H1 (cell line): Measurements from ENCODE around the gene FOXE1. TPM values are rescaled to one million over a fixed set of nuclear protein-coding genes. Genes with fewer than 3 reads are reported as not detected.

ENCODE experiments used
- CTCF ChIA-PET: fragments of 300-600 bp; sonication (Branson Sonifier 250); formaldehyde crosslinking; loops from one replicate; lab custom pipeline; 2021; ENCODE audit not compliant: partially characterized antibody; lab: Charles Lee
- POLR2A ChIA-PET: fragments of 300-600 bp; sonication (Branson Sonifier 250); formaldehyde crosslinking; loops from one replicate; lab custom pipeline; 2021; ENCODE audit warnings: inconsistent platforms; ENCODE audit not compliant: partially characterized antibody; lab: Charles Lee
- DNase-seq, 2 experiments: peaks; one replicate each; pipeline versions ENCODE4 v3.0.0 to v3.0.0-alpha.2; 2010 to 2022; ENCODE audit warnings: low spot score in 2 of 2, low read depth in 1 of 2, mixed read lengths in 1 of 2
- FAIRE-seq: peaks from 2 replicates; lab custom pipeline; 2011; peaks lifted over from hg19 to GRCh38; lab: Jason Lieb, UNC
- H2AFZ ChIP-seq: 2 replicates; pipeline ENCODE4 v1.8.1; 2012; ENCODE audit warnings: low read length, inconsistent platforms
- H2AK5ac ChIP-seq: 2 replicates; pipeline ENCODE4 v1.6.1; 2013; ENCODE audit warnings: low read depth, low read length
- H2BK120ac ChIP-seq: replicated peaks from 2 replicates; pipeline ENCODE3; 2013; ENCODE audit warnings: low read depth, low read length, inconsistent platforms
- H2BK12ac ChIP-seq: 2 replicates; pipeline ENCODE4 v1.6.1; 2013; ENCODE audit warnings: low read depth, low read length
- H2BK15ac ChIP-seq: 2 replicates; pipeline ENCODE4 v1.6.1; 2013; ENCODE audit warnings: low read length
- H2BK20ac ChIP-seq: 2 replicates; pipeline ENCODE4 v1.6.1; 2013; ENCODE audit warnings: low read length
- H2BK5ac ChIP-seq: 2 replicates; pipeline ENCODE4 v1.6.1; 2013; ENCODE audit warnings: low read depth, low read length
- H3K14ac ChIP-seq: 2 replicates; pipeline ENCODE4 v1.6.1; 2013; ENCODE audit warnings: inconsistent platforms; ENCODE audit not compliant: insufficient read length
- H3K18ac ChIP-seq: 2 replicates; pipeline ENCODE4 v1.6.1; 2013; ENCODE audit warnings: low read length; ENCODE audit errors: extremely low read depth
- H3K23ac ChIP-seq: 2 replicates; pipeline ENCODE4 v1.6.1; 2013; ENCODE audit warnings: inconsistent platforms; ENCODE audit not compliant: insufficient read length
- H3K23me2 ChIP-seq: 2 replicates; pipeline ENCODE4 v1.6.1; 2013; ENCODE audit warnings: low read depth, low read length
- H3K27ac ChIP-seq: 2 replicates; pipeline ENCODE4 v1.6.1; 2011; ENCODE audit warnings: low read depth, low read length, inconsistent platforms
- H3K27me3 ChIP-seq, 4 experiments: replicated peaks in 1 of 4; 1 replicate in 1 of 4; 2 replicates in 3 of 4; pipeline versions ENCODE4 v1.6.1 to v1.8.1; 2011 to 2013; ENCODE audit warnings: low read length in 3 of 4, mild to moderate bottlenecking in 3 of 4, inconsistent platforms in 2 of 4, mixed read lengths in 2 of 4, moderate library complexity in 1 of 4; ENCODE audit not compliant: control insufficient read depth in 3 of 4, insufficient read depth in 3 of 4; ENCODE audit errors: extremely low read depth in 1 of 4
- H3K36me3 ChIP-seq, 4 experiments: 2 replicates each; pipeline versions ENCODE4 v1.6.1 to v1.8.1; 2011 to 2013; ENCODE audit warnings: mild to moderate bottlenecking in 4 of 4, low read length in 3 of 4, moderate library complexity in 2 of 4, control low read depth in 1 of 4, inconsistent platforms in 1 of 4; ENCODE audit not compliant: insufficient read depth in 4 of 4, control insufficient read depth in 2 of 4
- H3K4ac ChIP-seq: replicated peaks from 2 replicates; pipeline ENCODE3; 2013; ENCODE audit warnings: low read length, low read depth, mixed read lengths, inconsistent platforms; ENCODE audit not compliant: insufficient read length
- H3K4me1 ChIP-seq, 4 experiments: replicated peaks in 1 of 4; 1 replicate in 1 of 4; 2 replicates in 3 of 4; pipeline versions ENCODE4 v1.6.1 to v1.8.1; 2011 to 2013; ENCODE audit warnings: low read length in 3 of 4, inconsistent platforms in 2 of 4, mixed read lengths in 1 of 4; ENCODE audit not compliant: insufficient read depth in 4 of 4, control insufficient read depth in 3 of 4
- H3K4me2 ChIP-seq, 2 experiments: 2 replicates each; pipeline versions ENCODE4 v1.6.1 to v1.8.1; 2011 to 2013; ENCODE audit warnings: low read depth in 2 of 2, low read length in 2 of 2, control low read depth in 1 of 2, inconsistent platforms in 1 of 2, mild to moderate bottlenecking in 1 of 2; ENCODE audit not compliant: insufficient read depth in 1 of 2
- H3K4me3 ChIP-seq, 4 experiments: fragments of 200-600, 300-600 bp in 1 of 4; sonication (generic), shearing (Covaris generic), sonication (Bioruptor Twin) in 1 of 4; 2 replicates each; pipeline versions ENCODE4 v1.5.1 to v1.8.1; 2011 to 2016; ENCODE audit warnings: low read length in 4 of 4, low read depth in 3 of 4, control low read depth in 2 of 4, inconsistent platforms in 2 of 4, mild to moderate bottlenecking in 2 of 4, mixed read lengths in 1 of 4, moderate library complexity in 1 of 4; ENCODE audit not compliant: insufficient read depth in 2 of 4; ENCODE audit errors: extremely low read depth in 1 of 4
- H3K56ac ChIP-seq: replicated peaks from 2 replicates; pipeline ENCODE3; 2013; ENCODE audit warnings: low read depth, mild to moderate bottlenecking, mixed read lengths, low read length, inconsistent platforms; ENCODE audit not compliant: insufficient read length
- H3K79me1 ChIP-seq: 2 replicates; pipeline ENCODE4 v1.6.1; 2013; ENCODE audit warnings: low read depth, low read length, control low read depth
- H3K79me2 ChIP-seq, 2 experiments: 2 replicates each; pipeline versions ENCODE4 v1.6.1 to v1.8.1; 2012 to 2013; ENCODE audit warnings: low read length in 2 of 2, mild to moderate bottlenecking in 2 of 2, inconsistent platforms in 1 of 2; ENCODE audit not compliant: insufficient read depth in 2 of 2, control insufficient read depth in 1 of 2
- H3K9ac ChIP-seq, 4 experiments: replicated peaks in 1 of 4; 1 replicate in 1 of 4; 2 replicates in 3 of 4; pipeline versions ENCODE4 v1.6.1 to v1.8.1; 2011 to 2013; ENCODE audit warnings: low read depth in 3 of 4, low read length in 3 of 4, control low read depth in 2 of 4, mild to moderate bottlenecking in 2 of 4, moderate library complexity in 2 of 4, inconsistent platforms in 1 of 4; ENCODE audit errors: extremely low read depth in 1 of 4
- H3K9me3 ChIP-seq, 2 experiments: 2 replicates each; pipeline versions ENCODE4 v1.6.1 to v1.8.1; 2012 to 2013; ENCODE audit warnings: mild to moderate bottlenecking in 2 of 2, moderate library complexity in 2 of 2, control low read depth in 1 of 2, inconsistent platforms in 1 of 2, low read depth in 1 of 2, low read length in 1 of 2, mixed read lengths in 1 of 2; ENCODE audit not compliant: insufficient read depth in 2 of 2
- H4K20me1 ChIP-seq, 2 experiments: replicated peaks in 1 of 2; 2 replicates each; pipeline versions ENCODE3 to v1.8.1; 2011 to 2013; ENCODE audit warnings: inconsistent platforms in 2 of 2, low read length in 2 of 2, mild to moderate bottlenecking in 1 of 2; ENCODE audit not compliant: insufficient read depth in 2 of 2, control insufficient read depth in 1 of 2
- H4K5ac ChIP-seq: 2 replicates; pipeline ENCODE4 v1.6.1; 2013; ENCODE audit warnings: low read length, low read depth, mixed read lengths, inconsistent platforms; ENCODE audit not compliant: insufficient read length
- H4K8ac ChIP-seq: 2 replicates; pipeline ENCODE4 v1.8.0; 2013; ENCODE audit warnings: mild to moderate bottlenecking, moderate library complexity, low read length, inconsistent platforms; ENCODE audit not compliant: insufficient read depth; ENCODE audit errors: extremely low read depth
- H4K91ac ChIP-seq: replicated peaks from 2 replicates; pipeline ENCODE3; 2013; ENCODE audit warnings: low read length, mixed read lengths, inconsistent platforms; ENCODE audit not compliant: insufficient read length
- CBX8 ChIP-seq: fragments of 300-800, 300-1000 bp; sonication (generic); IDR thresholded peaks from 2 replicates; pipeline ENCODE4 v1.7.1; 2016; ENCODE audit warnings: low read depth, low read length, borderline replicate concordance
- CHD1 ChIP-seq: IDR thresholded peaks from 2 replicates; pipeline ENCODE4 v1.6.1; 2012; ENCODE audit warnings: low read depth, low read length, improper control_type of control experiment
- PHF8 ChIP-seq: fragments of 200-600 bp; sonication (generic); conservative IDR thresholded peaks from 2 replicates; pipeline ENCODE4 v1.7.1; 2012; ENCODE audit warnings: low read depth, mild to moderate bottlenecking, inconsistent platforms, low read length, moderate library complexity
- RAD21 ChIP-seq, 2 experiments: IDR thresholded peaks in 1 of 2; conservative IDR thresholded peaks in 1 of 2; 2 replicates each; pipeline ENCODE4 v1.6.1; 2011; ENCODE audit warnings: low read depth in 2 of 2, low read length in 2 of 2, improper control_type of control experiment in 1 of 2, inconsistent platforms in 1 of 2, mild to moderate bottlenecking in 1 of 2, moderate library complexity in 1 of 2
- RFX5 ChIP-seq: IDR thresholded peaks from 2 replicates; pipeline ENCODE4 v1.6.1; 2011; ENCODE audit warnings: low read depth, low read length, improper control_type of control experiment, borderline replicate concordance
- SAP30 ChIP-seq: fragments of 300-600 bp; sonication (generic); IDR thresholded peaks from 2 replicates; pipeline ENCODE4 v1.7.1; 2012; ENCODE audit warnings: low read length, moderate library complexity, mild to moderate bottlenecking, inconsistent platforms; ENCODE audit not compliant: insufficient read depth, insufficient replicate concordance
- SIN3A ChIP-seq, 2 experiments: IDR thresholded peaks in 1 of 2; conservative IDR thresholded peaks in 1 of 2; 2 replicates each; pipeline ENCODE4 v1.6.1; 2011 to 2012; ENCODE audit warnings: low read length in 2 of 2, improper control_type of control experiment in 1 of 2, low read depth in 1 of 2, mild to moderate bottlenecking in 1 of 2
- SIRT6 ChIP-seq: IDR thresholded peaks from one replicate; pipeline ENCODE4 v1.7.1; 2012; ENCODE audit warnings: low read length, inconsistent platforms
- WGBS, 2 experiments: shearing (Covaris generic) in 1 of 2; methylation state at CpG; one replicate each; pipeline versions ENCODE4 v1.1.6 to v1.1.7; 2013 to 2015; ENCODE audit warnings: low lambda C conversion rate in 2 of 2, mixed read lengths in 2 of 2, inconsistent platforms in 1 of 2, low coverage in 1 of 2, missing lambda C conversion rate in 1 of 2; ENCODE audit not compliant: insufficient replicate concordance in 2 of 2, insufficient coverage in 1 of 2, insufficient read length in 1 of 2; ENCODE audit errors: extremely low coverage in 1 of 2, missing lambda C conversion rate in 1 of 2; 5-methylcytosine and 5-hydroxymethylcytosine counted together
- polyA plus RNA-seq, 7 experiments: library from polyadenylated mRNA; depleted of rRNA in 3 of 7; stranded (reverse) in 5 of 7; unstranded in 2 of 7; fragments of >200 nt in 5 of 7; fragments of 200-250 nt in 2 of 7; gene quantifications; 1 replicate in 5 of 7; 2 replicates in 1 of 7; 4 replicates in 1 of 7; pipeline versions ENCODE4 v1.2.1 to v1.2.3, GENCODE V29; 2011 to 2013; ENCODE audit warnings: missing spikeins in 2 of 7, mixed read lengths in 2 of 7
- total RNA-seq: library from RNA; stranded (reverse); fragmentation: NEBNext Ultra II Directional; extraction: Animal tissue kit (Norgen Biotek cat#: 25700); gene quantifications from 2 replicates; pipeline ENCODE4 v1.2.1, GENCODE V29; 2021
- TF ChIP-seq, protein P1 (sequence below): IDR thresholded peaks from 2 replicates; pipeline ENCODE4 v1.6.1; 2011; ENCODE audit warnings: low read length, improper control_type of control experiment
- TF ChIP-seq, protein P2 (sequence below): IDR thresholded peaks from 2 replicates; pipeline ENCODE4 v1.6.1; 2011; ENCODE audit warnings: low read depth, mild to moderate bottlenecking, low read length; ENCODE audit not compliant: insufficient read depth
- TF ChIP-seq, protein P3 (sequence below): IDR thresholded peaks from 2 replicates; pipeline ENCODE4 v1.6.1; 2012; ENCODE audit warnings: inconsistent platforms

Gene FOXE1
- total and polyA plus RNA-seq, 2 of the 8 experiments (the other 6 are each of a cell fraction or from before 2014, with no cell fraction given), result 0.03 TPM; not detected in 1

DNA sequence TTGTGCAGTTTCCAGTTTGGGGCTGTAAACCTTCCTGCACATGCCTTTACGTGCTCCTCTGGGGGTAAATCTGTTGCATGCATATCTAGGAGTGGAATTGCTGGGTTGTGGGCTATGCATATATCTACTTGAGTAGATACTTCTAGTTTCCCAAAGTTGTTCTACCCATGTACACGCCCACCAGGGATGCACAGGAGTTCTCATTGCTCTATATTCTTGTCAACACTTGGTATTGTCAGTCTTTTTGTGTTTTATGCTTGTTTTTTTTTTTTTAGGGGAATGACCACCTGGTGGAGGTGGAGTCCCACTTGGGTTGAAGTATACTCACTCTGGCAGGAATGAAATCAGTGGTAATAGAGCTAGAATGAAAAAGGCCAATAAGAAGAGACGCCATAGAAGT is 23.0 kb downstream of the FOXE1 start:
- Histone ChIP-seq H3K14ac (no peak overlapping the region), H3K9ac (no peak overlapping the region), H2AK5ac (no peak overlapping the region), H2BK15ac (no peak overlapping the region), H2AFZ (no peak overlapping the region), H4K8ac (no peak overlapping the region), H3K4me2 (no peak overlapping the region), H3K36me3 (no peaks in the 10 kb centered on the region), H3K4me1 (peaks cover 0 to 5% (median under 1%) of the 10 kb centered on the region in 4 experiments; a peak in 3 of 7 replicates), H3K4ac (no peak overlapping the region), H3K18ac (no peak overlapping the region), H3K79me1 (no peaks in the 10 kb centered on the region), H3K9me3 (no peaks in the 10 kb centered on the region), H3K23me2 (no peaks in the 10 kb centered on the region), H3K4me3 (no peak overlapping the region), H2BK120ac (no peak overlapping the region), H4K20me1 (no peaks in the 10 kb centered on the region), H2BK5ac (no peak overlapping the region), H3K79me2 (no peaks in the 10 kb centered on the region), H4K5ac (no peak overlapping the region), H3K27me3 (no peaks in the 10 kb centered on the region; a peak in 2 of 7 replicates), H3K27ac (no peak overlapping the region), H3K23ac (no peak overlapping the region), H2BK12ac (no peak overlapping the region), H3K56ac (no peak overlapping the region), H2BK20ac (no peak overlapping the region), H4K91ac (no peak overlapping the region)
- FAIRE-seq, result no peak
- ChIA-PET POLR2A (no interaction called here), CTCF (interaction anchor here (0.7 to 1.5 kb wide), 2 partner anchors 14 to 19 kb away, joined by 3 to 9 read pairs; no protein-coding TSS in a partner anchor)
- no peak for DNase-seq
- WGBS, 2 experiments, result 91% methylated on average over 3 of the region's 3 CpGs; no CpG with 5 or more reads in 1 of the 2 experiments
- TF ChIP-seq CHD1 (no peak), CBX8 (no peak), PHF8 (no peak), RFX5 (no peak), SIN3A (conservative IDR thresholded peaks at IDR 0.05 in 1 of 2, IDR thresholded peaks at IDR 0.05 in 1 of 2; ENCODE audit: low read depth in 1 of 2, low read length in 2 of 2) (no peak), SAP30 (no peak), RAD21 (IDR thresholded peaks at IDR 0.05 in 1 of 2, conservative IDR thresholded peaks at IDR 0.05 in 1 of 2; ENCODE audit: low read depth in 2 of 2, low read length in 2 of 2) (no peak), SIRT6 (no peak)
- TF ChIP-seq, protein P1, sequence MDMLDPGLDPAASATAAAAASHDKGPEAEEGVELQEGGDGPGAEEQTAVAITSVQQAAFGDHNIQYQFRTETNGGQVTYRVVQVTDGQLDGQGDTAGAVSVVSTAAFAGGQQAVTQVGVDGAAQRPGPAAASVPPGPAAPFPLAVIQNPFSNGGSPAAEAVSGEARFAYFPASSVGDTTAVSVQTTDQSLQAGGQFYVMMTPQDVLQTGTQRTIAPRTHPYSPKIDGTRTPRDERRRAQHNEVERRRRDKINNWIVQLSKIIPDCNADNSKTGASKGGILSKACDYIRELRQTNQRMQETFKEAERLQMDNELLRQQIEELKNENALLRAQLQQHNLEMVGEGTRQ, result no peak
- TF ChIP-seq, protein P2, sequence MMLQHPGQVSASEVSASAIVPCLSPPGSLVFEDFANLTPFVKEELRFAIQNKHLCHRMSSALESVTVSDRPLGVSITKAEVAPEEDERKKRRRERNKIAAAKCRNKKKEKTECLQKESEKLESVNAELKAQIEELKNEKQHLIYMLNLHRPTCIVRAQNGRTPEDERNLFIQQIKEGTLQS, result no peak
- TF ChIP-seq, protein P3, sequence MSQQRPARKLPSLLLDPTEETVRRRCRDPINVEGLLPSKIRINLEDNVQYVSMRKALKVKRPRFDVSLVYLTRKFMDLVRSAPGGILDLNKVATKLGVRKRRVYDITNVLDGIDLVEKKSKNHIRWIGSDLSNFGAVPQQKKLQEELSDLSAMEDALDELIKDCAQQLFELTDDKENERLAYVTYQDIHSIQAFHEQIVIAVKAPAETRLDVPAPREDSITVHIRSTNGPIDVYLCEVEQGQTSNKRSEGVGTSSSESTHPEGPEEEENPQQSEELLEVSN, result no peak
